Choroid plexus epithelial cell (primary cell): ENCODE measurements around the gene NSF.
"Not testable (repeated sequence)": the region's sequence is repeated elsewhere in the genome, so short reads cannot be mapped to it uniquely, and the experiment has no call there.

Source experiments
- DNase-seq: peaks from one replicate; pipeline ENCODE4 v3.0.0-alpha.2; 2010; ENCODE audit warnings: low read depth
- H3K4me3 ChIP-seq: 2 replicates; pipeline ENCODE4 v1.5.1; 2011; ENCODE audit warnings: low read depth, mild to moderate bottlenecking, control low read depth, low read length, moderate library complexity
- CTCF ChIP-seq: conservative IDR thresholded peaks from 2 replicates; pipeline ENCODE4 v1.5.1; 2011; ENCODE audit warnings: low read depth, mild to moderate bottlenecking, control low read depth, inconsistent platforms, low read length, moderate library complexity

Gene NSF

GRCh38 chr17:46685284-46685683 is 94.8 kb downstream of the NSF start:
- H3K4me3 ChIP-seq: not testable (repeated sequence)
- peak; percentile 1 for DNase-seq

DNA sequence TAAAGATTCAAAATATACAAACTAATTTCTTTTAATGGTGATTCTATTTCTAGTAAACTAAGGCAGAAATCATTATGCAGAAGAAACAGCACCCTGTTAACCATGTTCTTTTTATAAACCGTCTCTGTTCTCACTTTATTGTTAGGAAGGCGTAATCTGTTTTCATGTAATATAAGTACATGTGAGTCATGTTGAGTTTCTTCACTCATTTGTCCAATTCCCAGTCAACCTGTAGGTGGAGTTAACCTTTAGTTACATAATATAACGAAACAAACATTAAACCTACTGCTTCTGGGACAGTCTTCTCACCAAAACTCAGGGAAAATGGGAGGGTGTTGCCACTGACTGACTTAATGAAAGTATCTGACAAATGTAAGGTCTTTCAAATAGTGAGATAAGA is 101.7 kb downstream of the NSF start:
- not testable (repeated sequence) for DNase-seq, H3K4me3 ChIP-seq

GRCh38 chr17:46693283-46693682 is 102.8 kb downstream of the NSF start:
- not testable (repeated sequence) for DNase-seq, H3K4me3 ChIP-seq

- not testable (repeated sequence) for DNase-seq, H3K4me3 ChIP-seq
These were observed 106.1 kb downstream of the NSF start for GRCh38 chr17:46696522-46696921.

DNA sequence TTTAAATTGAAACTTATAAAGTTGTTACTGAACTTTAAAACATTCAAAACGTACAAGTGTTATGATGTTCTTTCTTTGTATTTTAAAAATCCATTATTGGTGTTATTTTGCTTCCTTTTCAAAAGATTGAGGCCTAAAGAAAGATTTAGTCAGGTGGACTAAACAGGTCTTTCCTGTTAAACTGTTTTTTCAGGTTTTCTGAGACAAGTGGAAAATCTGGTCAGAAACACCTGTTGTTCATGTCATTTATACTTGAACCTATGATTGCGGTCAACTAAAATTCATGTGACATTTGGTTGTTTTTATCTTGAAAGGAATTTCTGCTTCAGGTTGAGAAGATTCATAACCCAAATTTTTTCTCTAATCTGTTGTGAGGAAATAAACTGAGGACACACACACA is 108.5 kb downstream of the NSF start:
- not testable (repeated sequence) for H3K4me3 ChIP-seq, DNase-seq

DNA sequence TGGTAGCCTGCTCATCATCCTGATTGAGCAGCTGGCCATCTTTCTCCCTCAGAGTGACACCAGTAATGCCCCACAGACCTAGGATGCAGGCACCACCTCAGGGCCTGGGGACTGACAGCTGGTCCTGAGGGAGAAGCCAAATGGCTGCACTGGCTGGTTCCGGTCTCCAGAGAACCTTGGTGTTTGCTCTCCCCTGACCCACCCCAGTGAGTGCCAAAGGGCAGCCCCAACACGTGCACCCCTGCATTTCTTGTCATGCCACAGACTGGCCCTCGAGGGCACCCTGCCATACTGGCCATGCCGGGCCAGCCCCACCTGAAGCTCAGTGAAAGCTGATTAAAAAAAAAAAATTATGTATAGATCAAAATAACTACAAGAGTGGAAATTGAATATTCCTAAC is 127.5 kb downstream of the NSF start:
- H3K4me3 ChIP-seq: no peak overlapping the region
- no peak for DNase-seq
- no peak for TF ChIP-seq CTCF

DNA sequence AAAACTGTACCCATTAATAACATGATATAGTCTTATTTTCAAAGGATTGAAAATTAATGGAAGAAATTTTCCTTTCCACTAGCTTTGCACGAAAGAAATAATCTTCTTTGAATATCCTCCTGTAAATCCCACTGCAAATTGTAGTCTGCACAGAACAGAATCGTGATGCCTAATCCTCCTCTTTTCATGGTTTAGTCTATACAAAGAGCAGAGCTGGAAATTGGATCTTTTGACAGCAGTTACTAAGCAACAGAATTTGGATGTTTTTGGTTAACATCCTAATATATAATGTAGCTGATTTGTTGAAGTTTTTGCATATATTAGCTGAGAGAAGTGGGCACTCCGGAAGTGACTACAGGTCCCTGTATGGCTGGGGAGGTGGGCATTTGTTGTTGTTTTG is 129.4 kb downstream of the NSF start:
- TF ChIP-seq CTCF: no peak
- no peak for DNase-seq
- H3K4me3 ChIP-seq: no peak overlapping the region

DNA sequence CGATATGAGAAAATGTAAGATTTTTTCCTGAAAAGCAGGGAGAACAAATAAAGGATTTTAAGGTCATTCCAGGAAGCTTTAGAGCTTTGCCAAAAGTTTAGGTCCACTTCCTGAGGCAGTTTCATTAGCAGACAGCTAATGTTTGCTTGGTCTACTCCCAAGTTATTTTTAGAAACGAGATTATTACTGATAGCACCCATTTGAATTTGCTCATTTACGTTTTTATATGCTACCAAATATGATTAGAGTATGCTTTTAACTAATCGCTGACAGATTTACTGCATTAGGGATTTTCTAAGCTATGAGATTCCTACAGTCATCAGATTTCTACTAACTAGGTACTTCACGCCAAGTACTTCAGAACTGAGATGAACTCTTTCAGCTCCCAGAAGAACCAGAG is 129.9 kb downstream of the NSF start:
- DNase-seq: no peak
- H3K4me3 ChIP-seq: no peak overlapping the region
- TF ChIP-seq CTCF: no peak

- TF ChIP-seq CTCF: no peak
- no peak overlapping the region for H3K4me3 ChIP-seq
- DNase-seq: no peak
These were observed 132.3 kb downstream of the NSF start for GRCh38 chr17:46722662-46723285.

DNA sequence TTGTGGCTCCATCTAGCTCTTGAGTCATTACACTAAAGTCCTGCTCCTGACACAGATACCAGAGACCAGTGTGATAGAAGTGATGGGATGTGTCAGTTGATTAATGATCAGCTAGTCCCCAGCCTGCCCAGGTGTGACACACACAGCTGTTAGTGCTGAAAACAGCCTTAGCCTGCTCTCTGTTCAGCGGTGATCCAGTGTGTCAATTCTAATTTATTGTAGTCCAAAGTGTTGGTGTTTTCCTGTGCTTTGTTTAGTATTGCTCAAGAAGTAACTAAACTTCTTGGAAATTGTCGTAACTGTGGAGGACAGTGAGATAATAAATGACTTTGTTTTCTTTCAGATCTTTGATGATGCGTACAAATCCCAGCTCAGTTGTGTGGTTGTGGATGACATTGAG is 135.7 kb downstream of the NSF start:
- no peak for DNase-seq
- H3K4me3 ChIP-seq: no peak overlapping the region
- TF ChIP-seq CTCF: no peak
